T follicular helper cell (primary cell): ENCODE measurements around the gene ABR.
"Not testable (repeated sequence)": the region's sequence is repeated elsewhere in the genome, so short reads cannot be mapped to it uniquely, and the experiment has no call there.

Experiments
- DNase-seq: peaks from one replicate; pipeline ENCODE4 v3.0.0-alpha.2; 2020; ENCODE audit warnings: low read depth

ABR gene

DNA sequence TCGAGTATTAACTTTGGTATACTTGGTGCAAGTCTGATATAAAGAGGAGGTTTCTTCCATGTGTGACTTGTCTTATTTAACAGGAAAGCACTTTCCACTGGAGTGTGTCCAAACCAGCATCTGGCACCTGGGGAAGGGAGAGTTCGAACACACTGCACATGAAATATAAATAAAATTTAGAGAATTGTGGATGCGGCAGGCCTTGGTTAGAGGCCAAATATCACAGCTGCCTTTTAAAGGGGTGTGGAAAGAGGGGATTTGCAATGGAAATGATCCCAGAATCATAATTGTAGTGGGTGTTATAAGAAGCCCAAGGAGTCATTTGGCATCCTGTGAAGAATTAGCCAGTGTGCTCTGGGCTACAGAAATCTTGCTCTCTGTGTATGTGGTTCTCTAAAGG is 195.9 kb downstream of the ABR start:
- no peak for DNase-seq

DNA sequence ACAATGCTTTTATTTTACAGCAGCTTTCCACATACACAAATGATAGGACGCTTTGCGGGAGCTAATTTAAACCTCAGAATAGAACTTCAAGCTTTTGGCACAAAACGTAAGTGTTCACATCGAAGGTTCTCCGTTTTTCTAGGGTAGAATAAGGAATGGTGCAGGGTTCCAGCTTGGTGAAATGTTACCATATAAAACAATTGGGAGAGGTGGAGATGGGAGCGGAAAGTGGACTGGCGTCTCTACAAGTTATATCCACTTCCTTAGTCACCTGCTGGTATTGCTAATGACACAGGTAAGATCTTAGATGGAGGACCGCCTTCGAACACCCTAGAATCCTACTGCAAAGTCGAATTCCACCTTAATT is 198.5 kb downstream of the ABR start:
- no peak for DNase-seq

DNA sequence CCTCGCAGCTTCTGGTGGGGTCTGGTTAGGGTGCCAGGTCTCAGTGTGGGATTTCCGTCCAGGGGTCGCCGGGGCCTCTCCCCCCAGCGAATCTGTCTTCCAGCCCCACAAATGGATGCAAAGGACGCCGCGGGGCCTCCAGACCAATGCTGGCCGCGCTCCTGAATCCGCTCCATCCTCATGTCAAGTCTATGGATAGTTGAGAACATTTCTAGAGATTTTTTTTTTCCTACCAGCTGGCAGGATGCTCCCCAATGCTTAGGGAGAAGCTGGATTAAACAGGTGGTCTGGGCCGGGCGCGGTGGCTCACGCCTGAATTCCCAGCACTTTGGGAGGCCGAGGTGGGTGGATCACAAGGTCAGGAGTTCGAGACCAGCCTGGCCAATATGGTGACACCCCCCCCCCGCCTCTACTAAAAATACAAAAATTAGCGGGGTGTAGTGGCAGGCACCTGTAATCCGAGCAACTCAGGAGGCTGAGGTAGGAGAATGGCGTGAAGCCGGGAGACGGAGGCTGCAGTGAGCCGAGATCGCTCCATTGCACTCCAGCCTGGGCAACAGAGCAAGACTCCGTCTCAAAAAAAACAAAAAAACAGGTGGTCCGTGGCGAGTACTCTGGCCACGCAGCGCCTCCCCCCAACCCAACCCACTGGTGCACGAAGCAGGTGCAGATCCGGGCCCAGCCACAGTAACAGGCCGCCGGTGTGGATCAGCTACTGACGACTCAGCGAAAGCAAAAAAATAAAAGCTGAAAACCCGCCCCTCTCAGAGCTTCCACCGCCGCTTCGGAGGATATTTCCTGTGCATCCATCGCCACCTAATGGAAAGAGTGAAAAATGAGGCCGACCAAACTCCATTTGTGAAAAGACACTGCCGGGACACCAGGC is 199.1 kb downstream of the ABR start:
- DNase-seq = peak; percentile 75

DNA sequence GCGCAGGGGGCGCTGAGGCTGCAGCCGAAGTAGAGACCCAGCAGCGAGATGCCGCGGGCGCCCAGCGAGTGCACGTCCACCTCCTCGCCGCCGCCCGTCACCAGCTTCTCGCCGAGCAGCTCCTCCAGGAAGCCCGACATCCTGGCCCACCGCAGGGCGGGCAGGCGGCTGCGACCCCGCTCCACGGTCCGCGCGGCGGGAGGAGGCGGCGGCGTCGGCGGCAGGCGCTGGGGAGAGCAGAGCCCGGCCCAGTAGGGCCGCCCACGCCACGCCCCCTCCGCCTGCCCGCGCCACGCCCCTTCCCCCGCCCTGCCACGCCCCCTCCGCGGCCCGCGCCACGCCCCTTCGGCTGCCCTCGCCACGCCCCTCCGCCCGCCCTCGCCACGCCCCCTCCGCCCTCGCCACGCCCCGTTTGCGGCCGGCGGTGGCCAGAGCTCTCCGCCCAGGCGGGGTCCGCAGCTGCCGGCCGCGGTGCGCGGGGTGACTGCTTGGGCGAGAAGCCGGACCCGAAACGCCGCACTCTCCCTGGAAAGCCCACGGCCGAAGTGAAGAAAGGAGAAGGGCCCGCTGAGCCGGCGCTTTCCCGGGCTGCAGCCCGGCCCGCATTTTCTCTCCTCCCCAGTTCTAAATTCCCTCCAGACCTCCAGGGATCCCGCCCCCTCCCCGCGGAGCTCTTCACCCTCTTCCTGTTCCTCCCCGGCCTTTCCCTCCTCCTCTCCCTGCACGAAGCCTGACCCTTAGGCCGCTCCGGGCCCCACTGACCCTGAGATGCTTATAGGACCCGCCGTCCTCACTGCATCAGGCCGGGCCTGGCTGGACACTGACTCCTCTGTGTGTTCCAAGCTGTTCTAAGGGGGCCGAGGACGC is 200.0 kb downstream of the ABR start, which contains the start of gene NXN:
Gene NXN (minus strand): TSS at position 238 of the 867 bp plus-strand sequence.
- DNase-seq = peak; percentile 85

DNA sequence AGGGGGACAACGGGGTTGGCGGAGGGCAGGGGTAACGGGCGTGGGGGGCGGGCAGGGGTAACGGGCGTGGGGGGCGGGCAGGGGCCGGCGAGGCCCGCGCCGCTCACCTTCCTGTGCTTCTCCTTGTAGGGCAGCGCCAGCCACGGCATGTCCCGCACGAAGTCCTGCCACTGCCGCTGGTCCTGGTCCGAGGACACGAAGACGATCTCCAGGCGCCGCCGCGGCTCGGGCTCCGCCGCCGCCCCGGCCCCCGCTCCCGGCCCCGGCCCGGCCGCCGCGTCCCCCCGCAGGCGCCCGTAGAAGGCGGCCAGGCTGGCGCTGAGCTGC is 200.6 kb downstream of the ABR start:
- DNase-seq = no peak

DNA sequence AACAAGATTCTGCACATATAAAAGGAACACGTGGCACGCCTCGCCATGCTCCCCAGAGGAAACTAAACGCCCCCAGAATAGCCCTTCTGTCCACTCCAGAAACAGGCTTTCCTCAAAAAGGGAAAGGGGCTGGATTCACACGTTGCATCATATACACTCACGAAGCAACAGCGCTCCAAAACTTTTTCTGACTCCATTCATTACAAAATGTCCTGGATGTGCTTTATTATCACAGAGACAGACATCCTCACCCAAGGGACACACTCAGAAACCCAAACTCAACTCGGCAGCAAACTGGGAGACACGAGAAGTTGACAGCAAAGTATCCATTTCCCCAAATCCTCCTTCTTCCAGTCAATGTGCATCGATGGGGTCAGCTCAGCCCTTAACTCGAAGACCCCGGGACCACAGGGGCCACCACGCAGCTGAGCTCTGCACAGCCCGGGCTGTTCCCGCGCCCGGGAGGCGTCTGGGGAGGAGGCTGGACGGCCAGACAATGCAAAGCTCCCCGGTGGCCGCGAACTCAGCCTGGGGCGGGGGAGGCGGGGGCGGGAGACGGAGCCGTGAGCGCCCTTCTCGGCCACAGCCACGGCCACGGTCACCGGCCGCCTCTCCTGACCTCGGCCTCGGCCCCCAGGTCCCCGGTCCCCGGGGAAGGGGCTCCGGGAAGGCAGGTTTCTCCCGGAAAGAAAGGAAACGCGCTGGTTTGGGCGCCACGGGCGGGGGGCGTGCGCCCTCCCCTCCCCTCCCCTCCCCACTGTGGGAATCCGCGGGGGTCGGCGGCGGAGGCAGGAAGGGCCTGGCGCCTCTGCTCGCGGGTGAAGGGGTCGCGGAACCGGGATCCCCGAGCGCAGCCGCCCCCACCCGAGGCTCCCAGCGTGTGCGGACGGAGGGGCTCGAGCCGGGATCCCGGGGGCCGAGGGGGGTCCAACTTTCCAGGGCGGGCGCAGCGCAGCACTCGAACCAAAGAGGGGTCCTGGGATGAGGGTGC is 201.4 kb downstream of the ABR start:
- no peak for DNase-seq

DNA sequence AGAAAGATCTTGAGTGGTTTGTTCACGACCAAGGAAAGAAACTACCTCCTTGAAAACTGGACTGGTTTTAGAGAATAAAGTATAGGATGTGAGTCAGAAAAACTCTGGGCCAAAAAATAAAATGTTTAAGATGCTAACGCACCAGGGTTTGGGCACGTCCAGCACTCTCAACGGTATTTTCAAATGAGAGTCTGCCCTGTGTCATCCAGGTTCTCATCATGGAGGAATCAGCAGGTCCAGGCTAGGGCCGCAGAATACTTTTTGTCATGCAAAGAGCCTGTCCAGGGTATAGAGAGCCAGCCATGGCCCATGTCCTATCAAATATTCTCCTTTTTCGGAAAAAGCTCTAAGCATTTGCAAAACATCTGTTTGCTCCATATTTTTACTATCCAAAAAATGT is 202.6 kb downstream of the ABR start:
- no peak for DNase-seq

DNA sequence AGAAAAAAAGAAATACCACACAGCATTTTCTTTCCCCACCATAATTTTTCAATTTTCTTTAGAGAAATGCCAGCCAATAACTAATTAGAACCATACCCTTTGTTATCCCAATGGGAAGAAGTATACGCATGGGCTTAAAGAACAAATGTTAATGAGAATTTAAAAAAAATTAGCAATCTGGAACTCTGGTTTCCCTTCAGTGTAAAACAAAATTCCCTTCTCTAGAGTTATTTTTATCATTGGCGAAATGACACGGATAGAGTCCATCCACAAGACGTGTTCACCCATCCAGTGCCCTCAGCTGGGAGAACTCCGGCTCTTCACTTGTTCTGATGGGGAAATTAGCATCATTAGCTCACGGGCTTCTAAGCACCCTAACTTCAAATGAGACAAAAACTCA is 203.5 kb downstream of the ABR start:
- DNase-seq = no peak

DNA sequence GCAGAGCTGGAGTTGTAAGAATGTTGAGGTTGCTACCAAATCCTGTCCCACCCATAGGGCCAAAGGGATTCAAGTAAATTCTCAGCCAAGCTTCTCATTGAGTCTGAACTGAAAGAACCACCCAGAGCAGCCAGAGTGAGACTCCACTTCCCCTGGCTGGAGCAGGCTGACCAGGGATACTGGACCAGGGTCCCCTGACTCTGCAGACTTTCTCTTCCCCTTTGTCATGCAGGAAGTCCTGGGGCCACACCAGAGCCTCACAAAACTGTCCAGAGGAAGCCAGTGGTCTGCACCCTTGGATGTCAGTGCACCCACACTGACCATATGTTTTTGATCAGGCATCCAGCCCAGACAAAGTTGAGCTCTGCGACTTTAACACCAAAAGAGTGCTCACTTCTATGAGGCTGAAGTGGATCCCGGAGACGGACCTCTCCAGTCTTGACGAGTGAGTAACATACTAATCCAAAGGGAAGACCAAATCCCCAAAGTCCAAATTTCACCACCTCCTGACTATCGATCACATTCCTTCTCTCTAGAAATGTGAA is 204.3 kb downstream of the ABR start:
- no peak for DNase-seq

DNA sequence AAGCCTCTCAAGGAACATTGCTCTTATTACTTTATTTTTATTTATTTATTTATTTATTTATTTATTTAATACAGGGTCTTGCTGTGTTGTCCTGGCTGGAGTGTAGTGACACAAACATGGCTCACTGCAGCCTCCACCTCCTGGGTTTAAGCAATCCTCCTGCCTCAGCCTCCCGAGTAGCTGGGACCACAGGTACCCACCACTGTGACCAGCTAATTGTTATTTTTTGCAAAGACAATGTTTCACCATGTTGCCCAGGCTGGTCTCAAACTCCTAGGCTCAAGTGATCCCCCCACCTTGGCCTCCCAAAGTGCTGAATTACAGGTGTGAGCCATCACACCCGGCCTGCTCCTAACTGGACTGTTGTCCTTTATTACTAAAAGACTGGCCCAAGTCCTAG is 205.0 kb downstream of the ABR start:
- not testable (repeated sequence) for DNase-seq

DNA sequence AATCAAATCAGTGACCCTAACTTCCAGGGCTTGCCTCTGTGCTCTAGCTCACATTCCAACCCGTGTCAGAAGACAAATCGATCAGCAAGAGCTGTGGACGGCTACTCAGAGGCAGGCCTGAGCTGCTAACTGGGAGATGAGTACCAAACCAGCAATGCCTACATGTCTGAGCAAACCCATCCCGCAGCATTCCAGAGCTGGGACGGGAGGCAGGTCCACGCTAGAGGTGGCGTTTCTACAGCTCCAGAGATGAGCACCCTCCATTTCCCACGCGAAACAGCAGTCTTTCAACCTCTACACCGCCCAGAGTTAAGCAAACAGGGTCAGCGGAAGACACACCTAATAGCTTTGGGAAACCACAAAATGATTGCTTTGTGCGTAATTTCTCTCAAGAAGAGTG is 206.7 kb downstream of the ABR start:
- no peak for DNase-seq

DNA sequence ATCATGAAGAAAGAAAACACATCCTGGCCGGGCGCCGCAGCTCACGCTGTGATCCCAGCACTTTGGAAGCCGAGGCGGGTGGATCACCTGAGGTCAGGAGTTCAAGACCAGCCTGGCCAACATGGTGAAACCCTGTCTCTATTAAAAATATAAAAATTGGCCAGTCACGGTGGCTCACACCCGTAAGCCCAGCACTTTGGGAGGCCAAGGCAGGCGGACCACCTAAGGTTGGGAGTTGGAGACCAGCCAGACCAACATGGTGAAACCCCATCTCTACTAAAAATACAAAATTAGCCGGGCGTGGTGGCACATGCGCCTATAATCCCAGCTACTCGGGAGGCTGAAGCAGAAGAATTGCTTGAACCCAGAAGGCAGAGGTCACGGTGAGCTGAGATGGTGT is 207.9 kb downstream of the ABR start:
- not testable (repeated sequence) for DNase-seq

DNA sequence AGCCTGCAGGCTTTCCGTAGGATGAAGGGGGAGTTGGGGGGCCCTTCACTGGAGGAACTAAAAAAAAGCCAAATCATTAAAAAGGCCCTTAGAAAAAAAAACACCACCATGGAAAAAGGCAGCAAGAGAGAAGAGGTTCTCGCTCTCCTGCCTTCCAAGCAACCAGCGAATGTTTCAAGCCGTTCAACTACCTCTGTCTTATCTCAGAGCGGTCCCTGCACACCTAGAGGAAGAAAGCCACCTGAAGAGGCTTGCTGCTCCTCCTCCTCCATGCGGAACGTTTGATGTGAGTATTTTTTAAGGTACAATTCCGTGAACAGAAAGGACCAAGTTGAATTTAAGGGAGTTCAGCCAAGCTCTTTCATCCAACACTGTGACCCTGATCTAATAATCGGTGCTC is 209.4 kb downstream of the ABR start:
- no peak for DNase-seq

DNA sequence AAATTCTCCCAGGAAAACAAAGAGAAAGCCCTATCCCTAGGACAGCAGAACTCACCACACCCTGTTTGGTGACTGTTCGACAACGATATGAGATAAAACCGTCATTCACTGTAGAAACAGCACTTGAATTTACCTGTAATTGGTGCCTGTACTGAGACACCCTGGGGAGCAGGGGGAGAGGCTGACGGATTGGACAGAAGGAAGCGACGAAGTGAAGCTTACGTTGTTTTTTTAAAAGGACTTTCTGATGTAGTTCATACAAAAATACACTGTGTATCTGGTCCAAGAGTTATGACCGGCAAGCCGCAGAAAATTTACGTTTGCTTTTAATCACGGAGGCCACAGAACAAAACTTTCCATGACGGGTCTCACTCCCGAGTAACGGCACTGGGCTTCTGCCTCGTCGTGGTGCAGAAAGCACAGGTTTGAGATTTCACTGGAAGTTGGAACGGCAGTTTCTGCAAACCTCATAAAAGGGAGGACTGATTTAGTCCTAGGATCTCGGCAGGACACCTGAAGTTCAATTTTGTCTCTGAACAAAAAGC is 209.9 kb downstream of the ABR start:
- no peak for DNase-seq

DNA sequence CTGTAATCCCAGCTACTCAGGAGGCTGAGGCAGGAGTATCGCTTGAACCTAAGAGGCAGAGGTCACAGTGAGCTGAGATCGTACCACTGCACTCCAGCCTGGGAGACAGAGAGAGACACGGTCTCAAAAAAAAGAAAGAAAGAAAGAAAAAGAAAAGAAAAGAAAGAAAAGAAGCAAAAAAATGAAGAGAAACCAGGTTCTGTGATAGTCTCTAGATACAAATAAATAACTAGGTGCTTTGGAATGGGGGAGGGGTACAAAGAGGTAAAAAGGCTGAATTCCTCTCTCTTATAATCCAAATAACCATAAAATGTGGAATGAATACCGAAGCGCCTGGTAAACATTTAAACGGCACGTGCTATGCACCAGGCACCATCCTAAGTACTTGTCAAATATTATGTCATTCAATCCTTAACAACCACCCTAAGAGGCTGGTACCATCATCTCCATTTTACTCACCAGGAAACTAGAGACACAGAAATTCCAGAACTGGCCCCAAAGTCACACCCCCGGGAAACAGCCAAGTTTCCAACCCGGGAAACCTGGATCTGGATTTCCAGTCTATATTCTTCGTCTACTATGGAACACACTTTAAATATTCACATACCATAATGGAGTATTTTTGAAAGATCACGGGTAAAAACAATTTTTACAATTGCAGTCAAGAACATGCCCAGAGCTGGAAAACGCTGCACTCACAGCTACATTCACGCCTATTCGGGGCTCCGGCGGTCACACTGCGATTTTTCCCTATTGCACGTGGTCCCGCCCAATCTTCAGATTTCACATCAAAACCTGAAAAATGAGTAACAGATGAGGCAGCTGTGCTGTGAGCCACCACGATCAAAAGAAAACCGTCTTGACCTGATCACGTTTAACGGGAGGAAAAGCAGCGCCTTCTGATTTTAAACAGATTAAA is 210.7 kb downstream of the ABR start:
- no peak for DNase-seq

DNA sequence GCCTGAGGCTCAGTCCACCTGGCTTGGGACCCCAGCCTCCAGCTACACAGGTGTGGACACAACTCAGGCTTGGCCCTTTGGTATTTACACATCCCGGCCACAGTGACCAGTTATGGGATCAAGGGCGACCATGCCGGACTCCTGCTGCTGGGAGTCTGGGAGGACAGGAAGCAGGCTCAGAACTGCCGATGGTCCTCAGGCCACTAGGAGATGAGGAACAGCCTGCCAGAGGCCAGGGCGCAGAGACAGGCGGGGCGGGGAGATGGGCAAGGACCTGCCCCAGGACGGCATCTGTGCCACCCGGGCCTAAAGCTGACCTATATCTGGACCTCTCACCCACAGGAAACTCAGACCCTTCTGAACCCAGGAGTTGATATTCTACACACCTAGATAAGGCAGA is 212.7 kb downstream of the ABR start:
- no peak for DNase-seq

DNA sequence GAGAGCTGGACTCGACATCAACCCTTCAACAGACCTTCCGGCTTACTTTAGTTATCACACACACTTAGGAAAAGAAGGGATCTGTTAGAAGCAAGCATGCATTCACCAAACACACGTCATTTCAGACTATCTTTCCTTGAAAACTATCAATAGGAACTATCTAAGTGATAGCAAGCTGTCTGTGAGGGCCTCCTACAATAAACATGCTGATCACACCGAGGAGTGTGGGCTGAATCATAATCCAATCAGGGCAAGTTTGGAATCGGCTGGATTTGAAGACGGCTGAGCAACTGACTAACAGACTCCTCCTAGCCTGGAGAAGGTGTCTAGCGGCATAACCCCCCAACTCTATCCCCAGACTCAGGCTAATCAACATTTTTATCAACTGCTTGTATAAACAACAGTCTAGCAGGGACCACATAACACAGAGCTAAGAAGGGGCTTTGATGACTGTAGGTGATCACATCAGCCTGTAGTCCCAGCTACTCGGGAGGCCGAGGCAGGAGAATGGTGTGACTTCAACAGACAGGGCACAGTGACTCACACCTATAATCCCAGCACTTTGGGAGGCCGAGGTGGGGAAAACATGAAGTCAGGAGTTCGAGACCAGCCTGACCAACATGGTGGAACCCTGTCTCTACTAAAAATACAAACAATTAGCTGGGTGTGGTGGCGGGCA is 214.3 kb downstream of the ABR start:
- no peak for DNase-seq

DNA sequence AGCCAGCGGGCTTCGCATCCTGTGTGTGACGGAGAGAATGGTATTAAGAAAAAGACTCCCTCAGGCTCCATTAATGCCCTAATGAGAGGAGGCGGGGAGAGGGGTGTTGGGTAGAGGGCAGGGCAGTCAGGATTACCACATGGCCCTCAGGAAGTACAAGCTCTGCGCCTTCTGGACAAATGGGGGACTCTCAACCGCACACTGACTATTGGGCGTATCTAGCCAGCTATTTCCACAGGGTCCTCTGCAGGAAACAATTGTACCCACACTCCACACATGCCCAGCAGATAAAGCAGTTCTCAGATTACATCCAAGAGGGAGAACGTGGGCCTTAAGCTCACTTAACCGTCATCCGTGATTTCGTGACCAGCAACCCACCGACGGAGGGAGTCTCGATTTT is 214.9 kb downstream of the ABR start:
- no peak for DNase-seq

DNA sequence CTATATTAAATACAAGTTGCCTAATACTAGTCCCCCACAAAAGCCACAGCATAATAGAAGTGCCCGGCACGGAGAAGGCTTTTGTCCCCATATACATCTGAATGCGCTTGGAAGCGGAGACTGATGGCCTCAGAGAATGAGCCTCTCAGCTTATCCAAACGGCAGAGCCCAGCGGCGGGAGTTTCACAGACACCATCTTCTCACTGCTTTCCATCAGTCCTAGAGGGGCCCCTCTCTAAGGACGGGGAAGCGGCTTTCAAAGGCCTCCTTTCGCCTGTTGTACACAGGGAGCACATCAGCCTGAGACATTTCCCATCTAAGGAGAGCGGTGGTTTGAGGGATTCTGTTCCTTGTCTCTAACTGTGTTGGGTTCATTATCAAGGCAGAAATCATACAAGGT is 217.1 kb downstream of the ABR start:
- no peak for DNase-seq

DNA sequence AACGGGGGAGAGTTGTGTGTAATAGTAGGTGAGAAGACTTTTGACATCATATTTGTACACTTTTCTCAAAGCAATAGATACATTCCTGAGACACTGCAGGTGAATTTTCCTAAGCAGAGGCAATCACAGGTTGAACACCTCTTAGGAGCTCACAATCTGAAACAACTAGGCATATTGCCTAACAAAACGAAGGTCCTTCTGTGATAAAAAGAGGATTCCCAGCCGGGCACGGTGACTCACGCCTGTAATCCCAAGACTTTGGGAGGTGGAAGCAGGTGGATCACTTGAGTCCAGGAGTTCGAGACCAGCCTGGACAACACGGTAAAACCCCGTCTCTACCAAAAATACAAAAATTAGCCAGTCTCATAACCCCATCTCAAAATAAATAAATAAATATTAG is 217.6 kb downstream of the ABR start:
- DNase-seq = no peak
